Brain microvascular endothelial cell (primary cell): ENCODE measurements around the gene LRRC25.

Experiments used
- DNase-seq: peaks from one replicate; pipeline ENCODE4 v3.0.0-alpha.2; 2020
- H3K27ac ChIP-seq: fragments of 250-450 bp; sonication (Bioruptor Pico); 2 replicates; pipeline ENCODE4 v1.5.1; 2020; ENCODE audit warnings: mild to moderate bottlenecking, moderate library complexity
- H3K27me3 ChIP-seq: fragments of 250-450 bp; sonication (Bioruptor Pico); replicated peaks from 2 replicates; pipeline ENCODE4 v1.5.1; 2020; ENCODE audit warnings: mild to moderate bottlenecking
- H3K36me3 ChIP-seq: fragments of 250-450 bp; sonication (Bioruptor Pico); replicated peaks from 2 replicates; pipeline ENCODE4 v1.5.1; 2020; ENCODE audit warnings: mild to moderate bottlenecking
- H3K4me3 ChIP-seq: 2 replicates; pipeline ENCODE4 v1.5.1; 2011; ENCODE audit warnings: low read depth, mild to moderate bottlenecking, control low read depth, low read length, moderate library complexity
- CTCF ChIP-seq: IDR thresholded peaks from 2 replicates; pipeline ENCODE4 v1.5.1; 2011; ENCODE audit warnings: low read depth, mild to moderate bottlenecking, moderate library complexity, low read length, control low read depth, inconsistent platforms; ENCODE audit errors: missing control alignments
- in situ Hi-C: cut with HindIII; loops from 2 replicates; pipeline ENCODE4 v1.10.0; 2017; ENCODE audit warnings: low sequenced_read_pairs, low pct_ligation_motif_present

The LRRC25 gene

DNA sequence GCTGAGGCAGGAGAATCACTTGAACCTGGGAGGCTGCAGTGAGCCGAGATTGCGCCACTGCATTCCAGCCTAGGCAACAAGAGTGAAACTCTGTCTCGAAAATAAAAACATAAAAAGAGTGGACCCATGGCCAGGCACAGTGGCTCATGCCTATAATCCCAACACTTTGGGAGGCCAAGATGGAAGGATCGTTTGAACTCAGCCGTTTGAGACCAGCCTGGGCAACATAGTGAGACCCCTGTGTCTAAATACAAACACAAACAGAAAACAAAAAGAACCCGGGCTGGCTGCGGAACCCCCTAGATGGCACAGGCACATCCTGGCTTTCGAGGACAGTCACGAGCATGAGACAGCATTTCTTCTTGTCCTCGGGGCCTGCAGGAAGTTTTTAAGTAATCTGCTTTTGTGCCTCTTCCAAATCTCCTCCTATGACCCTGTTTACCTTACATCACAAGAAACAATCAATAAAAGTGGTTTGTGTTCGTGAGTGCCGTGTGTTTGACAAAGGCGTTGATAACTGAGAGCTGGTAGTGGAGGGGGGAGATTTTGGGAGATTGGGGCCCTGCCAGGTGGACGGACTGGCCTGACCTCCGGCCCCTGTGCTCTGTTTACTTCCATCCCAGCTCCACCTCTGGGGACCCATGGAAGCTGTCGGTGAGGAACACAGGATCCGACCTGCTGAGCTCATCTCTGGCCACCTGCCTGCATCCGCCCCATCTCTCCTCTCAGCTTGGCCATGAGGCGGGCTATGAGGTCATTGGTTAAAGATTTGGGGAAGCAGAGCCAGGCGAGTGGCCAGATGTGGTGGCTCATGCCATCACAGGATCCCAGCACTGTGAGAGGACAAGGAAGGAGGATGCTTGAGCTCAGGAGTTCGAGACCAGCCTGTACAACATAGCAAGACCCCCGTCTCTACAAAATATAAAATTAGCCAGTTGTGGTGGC is 17.3 kb downstream of the LRRC25 start:
- H3K36me3 ChIP-seq = no peaks in the 10 kb centered on the region
- H3K27ac ChIP-seq = no peak overlapping the region
- in situ Hi-C loops = no loop called here
- no peaks in the 10 kb centered on the region for H3K27me3 ChIP-seq
- peak; percentile 43 for DNase-seq
- no peak overlapping the region for H3K4me3 ChIP-seq
- TF ChIP-seq CTCF = no peak

GRCh38 chr19:18377026-18377425 is 20.4 kb downstream of the LRRC25 start:
- TF ChIP-seq CTCF = no peak
- in situ Hi-C loops = no loop called here
- Histone ChIP-seq H3K36me3 (no peaks in the 10 kb centered on the region), H3K4me3 (no peak overlapping the region), H3K27me3 (no peaks in the 10 kb centered on the region), H3K27ac (no peak overlapping the region)
- no peak for DNase-seq

DNA sequence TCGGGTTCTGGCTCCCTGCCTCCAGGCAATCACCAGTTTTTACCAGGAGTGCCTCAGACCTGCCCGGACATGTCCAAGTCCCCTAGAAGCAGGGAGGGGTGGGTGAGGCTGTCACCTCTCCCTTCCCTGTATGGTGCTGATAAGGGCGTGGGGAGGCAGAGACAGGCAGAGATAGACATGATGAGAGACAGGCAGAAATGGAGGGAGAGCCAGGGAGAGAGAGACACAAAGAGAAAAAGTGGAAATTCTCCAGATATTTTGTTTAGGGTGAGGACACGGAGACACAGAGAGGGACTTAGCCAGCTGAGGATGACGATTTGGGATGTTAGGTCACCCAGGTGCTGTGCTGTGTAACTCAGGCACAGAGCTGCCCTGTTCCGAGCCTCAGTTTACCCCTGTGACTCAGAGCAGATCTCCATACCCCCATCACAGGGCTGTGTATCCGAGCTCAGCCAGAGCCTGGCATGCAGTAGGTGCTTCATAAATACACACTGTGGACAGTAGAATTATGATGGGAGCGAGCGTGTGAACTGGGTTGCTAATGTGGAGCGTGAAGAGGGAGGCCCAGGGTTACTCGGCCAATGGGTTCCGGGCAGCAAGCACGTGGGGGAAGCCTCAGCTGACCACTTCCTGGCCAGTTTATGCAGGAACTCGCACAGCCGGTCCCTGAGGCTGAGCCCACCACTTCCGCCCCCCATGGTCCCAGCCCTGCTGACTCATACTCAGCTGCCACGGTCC is 23.4 kb downstream of the LRRC25 start:
- peak; percentile 99 for DNase-seq
- Histone ChIP-seq H3K27ac (peak overlapping the region; percentile 96), H3K27me3 (no peaks in the 10 kb centered on the region), H3K4me3 (no peak overlapping the region), H3K36me3 (no peaks in the 10 kb centered on the region)
- no peak for TF ChIP-seq CTCF
- in situ Hi-C loops = no loop called here

DNA sequence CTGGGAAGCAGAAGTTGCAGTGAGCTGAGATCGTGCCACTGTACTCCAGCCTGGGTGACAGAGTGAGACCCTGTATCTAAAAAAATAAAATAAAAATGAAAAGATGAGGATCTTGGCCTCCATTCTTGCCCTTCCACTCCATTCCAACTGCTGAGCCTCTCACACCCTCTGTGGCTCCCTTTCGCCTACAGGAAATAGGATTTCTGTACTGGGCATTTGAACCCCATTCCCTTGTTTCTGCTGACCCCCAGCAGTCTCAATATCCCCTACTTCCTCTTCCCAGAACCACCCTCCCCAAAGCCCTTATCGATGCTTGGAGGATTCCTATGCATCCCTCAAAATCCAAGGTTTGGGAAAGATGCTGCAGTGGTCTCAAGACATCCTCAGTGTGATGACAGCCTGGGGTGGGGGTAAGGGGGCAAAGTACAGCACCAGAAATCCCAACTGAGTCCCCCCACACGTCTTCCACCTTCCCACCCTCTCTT is 24.0 kb downstream of the LRRC25 start:
- no peak for TF ChIP-seq CTCF
- Histone ChIP-seq H3K27me3 (no peaks in the 10 kb centered on the region), H3K36me3 (no peaks in the 10 kb centered on the region), H3K4me3 (no peak overlapping the region), H3K27ac (peak overlapping the region; percentile 96)
- DNase-seq = no peak
- in situ Hi-C loops = no loop called here

DNA sequence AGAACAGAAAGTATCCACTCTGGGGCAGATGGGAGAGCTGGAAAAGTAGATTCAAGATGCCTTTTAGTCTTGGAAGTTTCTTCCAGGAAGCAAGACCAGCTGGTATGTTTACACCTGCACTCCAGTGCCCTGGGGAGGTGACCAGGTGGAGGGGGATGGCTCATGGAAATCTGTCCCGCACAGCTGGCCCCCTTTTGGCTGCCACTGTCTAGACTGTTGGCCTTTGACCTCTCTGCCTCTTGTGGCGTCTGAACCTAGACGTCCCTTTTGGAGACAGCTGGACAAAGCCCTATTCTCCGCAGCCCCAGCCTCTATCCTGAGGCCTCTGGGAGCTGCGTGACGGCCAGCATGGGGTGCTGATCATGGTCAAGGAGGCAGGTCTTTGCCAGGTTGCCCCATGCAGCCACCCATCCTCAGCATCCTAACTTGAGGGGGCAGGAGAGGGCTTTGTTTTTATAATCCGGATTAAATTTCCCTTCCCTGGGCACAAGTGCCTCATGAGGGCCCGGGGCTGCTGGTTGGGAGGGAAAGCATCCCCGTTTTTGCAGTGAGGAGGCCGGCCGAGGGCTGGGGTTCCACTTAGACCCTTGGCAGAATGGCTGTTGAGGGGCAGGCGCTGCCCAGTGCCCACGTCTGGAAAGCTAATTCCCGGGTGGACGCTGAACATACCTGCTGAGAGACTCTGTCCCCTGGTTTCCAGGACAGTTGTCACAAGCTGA is 28.8 kb downstream of the LRRC25 start:
- Histone ChIP-seq H3K27ac (no peak overlapping the region), H3K4me3 (no peak overlapping the region), H3K36me3 (no peaks in the 10 kb centered on the region), H3K27me3 (no peaks in the 10 kb centered on the region)
- in situ Hi-C loops = no loop called here
- no peak for TF ChIP-seq CTCF
- DNase-seq = no peak
